ENCODE results near the gene CORO7.

CORO7 gene

GRCh38 chr16:4369007-4369733 is 47.2 kb downstream of the CORO7 start:
- peak; percentile 86 for DNase-seq

GRCh38 chr16:4367393-4367856 is 49.0 kb downstream of the CORO7 start:
- no peak for DNase-seq

- no peak for DNase-seq
Observed at GRCh38 chr16:4366016-4366415, 50.4 kb downstream of the CORO7 start.

GRCh38 chr16:4365615-4366014 is 50.8 kb downstream of the CORO7 start:
- no peak for DNase-seq

- no peak for DNase-seq
Observed at GRCh38 chr16:4365014-4365406, 51.4 kb downstream of the CORO7 start.

- no peak for DNase-seq
Observed at GRCh38 chr16:4364196-4365013, 52.0 kb downstream of the CORO7 start.

- no peak for DNase-seq
Observed at GRCh38 chr16:4362476-4363135, 53.8 kb downstream of the CORO7 start.

- no peak for DNase-seq
Observed at GRCh38 chr16:4361944-4362311, 54.5 kb downstream of the CORO7 start.

- DNase-seq = no peak
Observed at GRCh38 chr16:4361033-4361943, 55.1 kb downstream of the CORO7 start.

GRCh38 chr16:4360538-4361021 is 55.8 kb downstream of the CORO7 start:
- peak; percentile 90 for DNase-seq

GRCh38 chr16:4359914-4360313 is 56.5 kb downstream of the CORO7 start:
- no peak for DNase-seq

- DNase-seq = peak; percentile 83
Observed at GRCh38 chr16:4358831-4359561, 57.4 kb downstream of the CORO7 start.

- DNase-seq = no peak
Observed at GRCh38 chr16:4358236-4358635, 58.2 kb downstream of the CORO7 start.

GRCh38 chr16:4356820-4357219 is 59.6 kb downstream of the CORO7 start:
- no peak for DNase-seq

- no peak for DNase-seq
Observed at GRCh38 chr16:4354512-4355409, 61.6 kb downstream of the CORO7 start.

GRCh38 chr16:4353675-4354074 is 62.7 kb downstream of the CORO7 start:
- DNase-seq = no peak

- DNase-seq = no peak
Observed at GRCh38 chr16:4352843-4353242, 63.6 kb downstream of the CORO7 start.

- DNase-seq = no peak
Observed at GRCh38 chr16:4351880-4352279, 64.5 kb downstream of the CORO7 start.

GRCh38 chr16:4350787-4351659 is 65.4 kb downstream of the CORO7 start, which contains the start of gene PAM16:
Gene PAM16, minus strand, starts transcription at chr16:4351321. Its CDS starts 87 bp downstream, at chr16:4351234.
- DNase-seq = peak; percentile 98

All from islet precursor cell (in vitro differentiated cells).